ENCODE measurements around the gene REST.

Gene REST

GRCh38 chr4:56976283-56976836, 68.7 kb downstream of the REST start:
- no peak for DNase-seq (ENCODE audit: low spot score)

DNA sequence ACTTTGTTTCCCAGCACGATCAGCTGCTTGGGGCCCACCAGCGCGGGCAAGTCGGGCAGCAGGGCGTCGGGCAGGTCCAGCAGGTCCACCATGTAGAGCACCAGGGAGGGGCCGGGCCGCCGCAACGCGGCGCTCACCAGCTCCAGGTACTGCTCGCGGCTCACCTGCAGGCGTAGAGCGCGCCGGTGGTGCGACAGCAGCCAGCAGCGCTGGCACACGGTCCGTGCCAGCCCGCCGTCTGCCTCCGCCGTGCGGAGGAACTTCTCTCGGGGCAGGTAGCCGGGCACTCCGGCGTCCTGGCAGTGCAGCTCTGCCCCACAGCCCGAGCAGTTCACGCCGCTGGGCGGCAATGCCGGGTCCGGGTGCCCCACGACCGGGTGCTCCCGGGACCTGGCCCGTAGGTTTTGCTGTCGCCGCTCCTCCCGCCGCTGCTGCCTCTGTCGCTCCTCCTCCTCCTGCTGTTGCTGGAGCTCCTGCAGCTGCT, 69.2 kb downstream of the REST start:
- no peak for DNase-seq (ENCODE audit: low spot score)

- DNase-seq (ENCODE audit: low spot score) = peak; percentile 98
Observed at GRCh38 chr4:56977321-56978012, 69.8 kb downstream of the REST start, which contains the start of gene NOA1. NOA1 (minus strand) TSS chr4:56977606; CDS start chr4:56977585, 21 bp downstream.

DNA sequence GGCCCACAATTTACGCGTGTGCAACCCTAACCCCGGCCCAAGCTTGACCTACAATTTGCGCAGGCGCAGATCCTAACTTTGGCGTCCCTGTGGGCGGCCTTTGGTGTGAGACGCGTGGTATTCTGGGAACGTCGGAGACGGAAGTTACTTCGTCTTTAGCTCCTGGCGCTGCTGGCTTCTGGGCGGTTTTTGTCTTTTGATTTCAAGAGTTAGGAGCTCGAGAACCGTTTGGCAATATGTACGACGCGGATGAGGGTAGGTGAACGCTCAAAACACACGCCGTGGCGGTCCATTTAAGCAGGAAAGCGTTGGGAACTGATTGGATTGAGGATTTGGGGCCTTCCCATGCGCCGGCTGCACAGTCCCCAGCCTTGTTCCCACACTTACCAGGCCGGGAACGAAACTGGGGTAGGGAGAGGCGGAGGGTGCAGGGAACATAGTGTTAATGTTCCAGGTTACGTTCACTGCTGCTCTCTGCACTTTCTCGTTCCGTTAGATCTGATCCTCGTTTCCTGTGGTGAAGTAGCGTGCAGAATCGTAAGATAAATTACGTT, 71.1 kb downstream of the REST start, which contains the start of gene POLR2B:
POLR2B (plus strand) TSS at position 147 of the 554 bp plus-strand sequence; CDS start at position 237, 90 bp downstream.
- DNase-seq (ENCODE audit: low spot score) = peak; percentile 96

DNA sequence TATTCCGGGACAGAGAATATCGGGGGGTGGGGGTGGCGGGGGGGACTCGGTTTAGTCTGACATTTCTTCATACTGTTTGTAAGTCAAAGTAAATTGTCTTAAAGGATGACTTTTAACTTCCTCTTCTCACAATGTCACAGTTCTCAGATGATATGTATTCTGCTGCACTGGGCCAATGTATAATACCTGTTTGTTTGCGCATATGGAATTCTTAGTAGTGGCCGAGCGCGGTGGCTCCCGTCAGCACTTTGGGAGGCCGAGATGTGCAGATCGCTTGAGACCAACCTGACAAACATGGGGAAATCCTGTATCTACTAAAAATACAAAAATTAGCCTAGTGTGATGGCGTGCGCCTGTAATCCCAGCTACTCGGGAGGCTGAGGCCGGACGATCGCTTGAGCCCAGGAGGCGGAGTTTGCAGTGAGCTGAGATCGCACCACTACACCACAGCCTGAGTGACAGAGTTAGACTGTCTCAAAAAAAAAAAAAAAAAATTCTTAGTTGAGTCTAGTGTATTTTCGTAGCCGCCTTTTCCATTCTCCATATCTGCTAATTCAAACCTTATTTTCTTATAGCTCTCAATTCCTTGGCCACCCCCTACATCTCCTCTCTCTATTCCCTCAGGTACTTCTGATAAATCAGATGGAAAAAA, 71.8 kb downstream of the REST start:
- no peak for DNase-seq (ENCODE audit: low spot score)

GRCh38 chr4:56981795-56982201, 74.1 kb downstream of the REST start:
- no peak for DNase-seq (ENCODE audit: low spot score)

DNA sequence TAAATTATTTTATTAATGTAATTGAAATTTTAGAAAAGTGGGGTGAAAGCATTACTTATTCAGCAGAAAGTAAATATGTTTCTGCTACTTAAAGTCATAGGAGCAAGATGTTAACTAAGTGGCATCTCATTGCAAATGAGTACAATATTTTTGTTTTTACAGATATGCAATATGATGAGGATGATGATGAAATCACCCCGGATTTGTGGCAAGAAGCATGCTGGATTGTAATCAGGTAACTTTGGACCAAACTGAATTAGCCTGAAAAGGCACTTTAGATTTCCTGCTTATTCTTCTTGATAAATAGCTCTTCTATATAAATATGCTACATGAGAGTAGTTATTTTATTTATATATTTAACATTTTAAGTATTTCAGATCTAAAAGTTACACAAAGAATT, 78.5 kb downstream of the REST start:
- no peak for DNase-seq (ENCODE audit: low spot score)

DNA sequence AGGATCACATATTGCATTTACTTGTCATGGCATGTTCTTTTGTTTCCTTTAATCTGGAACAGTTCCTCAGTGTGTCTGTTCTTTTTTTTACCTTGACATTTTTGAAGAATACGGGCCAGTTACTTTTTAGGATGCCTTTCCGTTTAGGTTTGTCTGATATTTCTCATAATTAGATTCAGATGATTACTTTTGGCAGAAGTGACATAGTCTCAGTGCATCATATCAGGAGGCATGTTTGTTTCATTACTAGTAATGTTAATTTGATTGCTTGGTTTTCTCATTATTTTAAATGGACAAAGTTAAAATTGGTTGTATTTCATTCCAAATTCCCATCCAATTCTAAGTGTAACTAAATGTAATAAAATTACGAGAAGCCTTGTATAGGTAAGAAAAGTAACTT, 79.3 kb downstream of the REST start:
- DNase-seq (ENCODE audit: low spot score) = no peak

GRCh38 chr4:56990109-56990905, 82.6 kb downstream of the REST start:
- no peak for DNase-seq (ENCODE audit: low spot score)

DNA sequence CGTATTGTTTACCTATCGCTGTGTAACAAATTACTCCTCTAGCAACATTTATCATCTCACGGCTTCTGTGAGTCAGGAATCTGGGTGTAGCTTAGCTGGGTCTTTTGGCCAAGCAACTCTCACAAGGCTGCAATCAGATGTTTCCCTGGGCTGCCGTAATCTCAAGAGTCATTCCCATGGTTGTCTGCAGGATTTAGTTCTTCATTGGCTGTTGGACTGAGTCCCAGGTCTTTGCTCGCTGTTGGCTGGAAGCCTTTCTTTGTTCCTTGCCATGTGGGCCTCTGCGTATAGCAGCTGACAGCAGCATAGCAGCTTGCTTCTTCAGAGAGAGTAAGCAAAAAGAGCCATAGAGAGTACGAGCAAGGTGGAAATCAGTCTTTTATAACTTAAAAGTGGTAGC, 87.8 kb downstream of the REST start:
- DNase-seq (ENCODE audit: low spot score) = peak; percentile 90

DNA sequence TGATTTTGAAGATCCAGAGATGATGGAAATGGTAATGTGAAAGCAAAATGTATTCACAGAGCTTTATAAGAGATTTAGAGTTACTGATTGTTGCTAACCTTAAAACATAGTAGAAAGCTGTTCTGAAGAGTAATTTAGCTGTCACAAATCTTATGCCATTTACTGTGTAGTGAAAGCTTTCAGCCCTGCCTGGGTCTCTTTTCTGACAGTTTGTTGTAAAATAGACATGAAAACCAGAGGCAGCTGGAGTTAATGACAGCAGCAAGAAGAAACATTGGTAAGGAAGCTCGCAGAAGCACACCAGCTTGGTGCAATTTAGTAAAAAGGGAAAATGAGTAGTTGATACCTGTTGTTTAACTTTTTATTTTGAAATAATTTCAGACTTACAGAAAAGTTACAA, 92.1 kb downstream of the REST start:
- DNase-seq (ENCODE audit: low spot score) = no peak

- DNase-seq (ENCODE audit: low spot score) = no peak
Observed at GRCh38 chr4:57013543-57014120, 105.9 kb downstream of the REST start.

All from Ammon's horn (tissue), 1 donor.